K562 (cell line): ENCODE measurements around the gene ABT1. TPM values are rescaled to one million over a fixed set of nuclear protein-coding genes. Genes with fewer than 3 reads are reported as not detected.

Experiments used
- HNRNPH1 ChIP-seq: fragments of 200-400 bp; formaldehyde crosslinking; optimal IDR thresholded peaks from 2 replicates; pipeline ENCODE3; 2017; ENCODE audit warnings: low read depth, mild to moderate bottlenecking, low read length, moderate library complexity
- HNRNPLL ChIP-seq: fragments of 200-400 bp; formaldehyde crosslinking; IDR thresholded peaks from 2 replicates; pipeline ENCODE4 v1.6.1; 2017; ENCODE audit warnings: low read length, low read depth, mild to moderate bottlenecking; ENCODE audit not compliant: poor library complexity, severe bottlenecking
- JUN ChIP-seq, 2 experiments: sonication (generic) in 1 of 2; formaldehyde crosslinking in 1 of 2; IDR thresholded peaks; 2 replicates each; pipeline versions ENCODE4 v1.6.1 to v1.8.0; 2012 to 2022; ENCODE audit warnings: borderline replicate concordance in 2 of 2, mild to moderate bottlenecking in 2 of 2, improper control_type of control experiment in 1 of 2, low read depth in 1 of 2, low read length in 1 of 2, missing genetic modification reagents in 1 of 2
- MAZ ChIP-seq, 2 experiments: fragments of 450-650 bp in 1 of 2; sonication (generic) in 1 of 2; formaldehyde crosslinking; IDR thresholded peaks in 1 of 2; conservative IDR thresholded peaks in 1 of 2; 2 replicates each; pipeline versions ENCODE4 v1.4.0 to v1.5.0; 2020; ENCODE audit warnings: mild to moderate bottlenecking in 1 of 2, missing genetic modification reagents in 1 of 2
- NFIC ChIP-seq: fragments of 450-650 bp; IDR thresholded peaks from 2 replicates; pipeline ENCODE4 v1.6.1; 2017; ENCODE audit warnings: mild to moderate bottlenecking, inconsistent platforms
- NR1H2 ChIP-seq: sonication (generic); formaldehyde crosslinking; IDR thresholded peaks from 2 replicates; pipeline ENCODE4 v1.4.0; 2020; ENCODE audit warnings: mild to moderate bottlenecking, missing genetic modification reagents
- PRPF4 ChIP-seq: fragments of 200-400 bp; formaldehyde crosslinking; IDR thresholded peaks from one replicate; pipeline ENCODE4 v1.6.1; 2017; ENCODE audit warnings: low read length, low read depth, mild to moderate bottlenecking; ENCODE audit not compliant: insufficient read depth, poor library complexity, severe bottlenecking
- RAD51 ChIP-seq: fragments of 450-650 bp; IDR thresholded peaks from 2 replicates; pipeline ENCODE4 v1.7.1; 2016; ENCODE audit warnings: low read depth, mild to moderate bottlenecking, borderline replicate concordance
- TEAD2 ChIP-seq: fragments of 450-650 bp; IDR thresholded peaks from 2 replicates; pipeline ENCODE4 v1.6.1; 2016; ENCODE audit warnings: missing genetic modification characterization, control low read depth, missing compliant biosample characterization
- ZBTB40 ChIP-seq, 2 experiments: fragments of 450-650 bp in 1 of 2; sonication (generic) in 1 of 2; formaldehyde crosslinking in 1 of 2; IDR thresholded peaks; 2 replicates each; pipeline versions ENCODE4 v1.7.1 to v1.9.0; 2016 to 2022; ENCODE audit warnings: inconsistent platforms in 1 of 2, mild to moderate bottlenecking in 1 of 2, missing genetic modification reagents in 1 of 2
- ZNF263 ChIP-seq: sonication (generic); formaldehyde crosslinking; IDR thresholded peaks from 2 replicates; pipeline ENCODE4 v1.8.0; 2022; ENCODE audit warnings: mild to moderate bottlenecking, missing genetic modification reagents, borderline replicate concordance
- ZNF592 ChIP-seq: fragments of 450-650 bp; IDR thresholded peaks from 2 replicates; pipeline ENCODE4 v1.6.1; 2017; ENCODE audit warnings: antibody characterized with exemption, mild to moderate bottlenecking
- polyA plus RNA-seq, 8 experiments: library from polyadenylated mRNA; depleted of rRNA in 4 of 8; stranded (reverse) in 5 of 8; unstranded in 3 of 8; fragments of >200 nt; fragmentation: Nextera tagmentation in 2 of 8; fragmentation: Illumina TruSeq in 1 of 8; extraction: Ambion mirVana in 2 of 8; extraction: Trizol in 1 of 8; gene quantifications; 2 replicates each; pipeline versions ENCODE4 v1.2.1 to v1.2.3, GENCODE V29; 2011 to 2014; ENCODE audit warnings: inconsistent platforms in 1 of 8, missing spikeins in 1 of 8
- total RNA-seq, 7 experiments: library from RNA; depleted of rRNA in 6 of 7; stranded (reverse); fragments of >200 nt in 6 of 7; fragmentation: Illumina TruSeq in 2 of 7; extraction: Trizol in 2 of 7; gene quantifications; 2 replicates each; pipeline versions ENCODE4 v1.2.1 to v1.2.3, GENCODE V29; 2011 to 2021; ENCODE audit warnings: low replicate concordance in 1 of 7

Gene ABT1
- total and polyA plus RNA-seq, 9 of the 15 experiments (the other 6 are each of a cell fraction or from before 2014, with no cell fraction given): 8.8 to 52.7 (median 40.7) TPM

GRCh38 chr6:26607434-26608230 lies 10.9 kb downstream of the ABT1 start (continued):
- 0 out of 2 replicates have a peak, but pooled peaks have one; percentile 25 for TF ChIP-seq RAD51
- no peak for TF ChIP-seq TEAD2 (tag)
- peak in 1 of 2 experiments; percentile 38; a peak in 1 of 4 replicates for TF ChIP-seq MAZ (CRISPR knock-in tag; conservative IDR thresholded peaks at IDR 0.05 in 1 of 2, IDR thresholded peaks at IDR 0.05 in 1 of 2)
- 0 out of 2 replicates have a peak, but pooled peaks have one; percentile 27 for TF ChIP-seq JUN (IDR thresholded peaks at IDR 0.05; ENCODE audit: borderline replicate concordance, low read depth, low read length)
- TF ChIP-seq JUN (CRISPR knock-in tag; IDR thresholded peaks at IDR 0.05; ENCODE audit: borderline replicate concordance): no peak
- TF ChIP-seq PRPF4: no peak
- no peak for TF ChIP-seq HNRNPLL
- TF ChIP-seq NR1H2 (CRISPR knock-in tag): no peak
- TF ChIP-seq NFIC: no peak
- no peak for TF ChIP-seq ZNF592
- no peak for TF ChIP-seq HNRNPH1
- TF ChIP-seq ZBTB40 (IDR thresholded peaks at IDR 0.05): no peak
- no peak for TF ChIP-seq ZBTB40 (CRISPR knock-in tag; IDR thresholded peaks at IDR 0.05)
- no peak for TF ChIP-seq ZNF263 (CRISPR knock-in tag)
